Tibial nerve (tissue), 4 donors: ENCODE results near the gene EPS8L3. TPM values are rescaled to one million over a fixed set of nuclear protein-coding genes. Genes with fewer than 3 reads are reported as not detected.

Experiments used
- DNase-seq, 2 donors: peaks; one replicate each; pipeline ENCODE4 v3.0.0-alpha.2; 2019; ENCODE audit warnings: low spot score in 2 of 2
- H3K27ac ChIP-seq, 4 donors: fragments of 200-600 bp; sonication (generic) in 3 of 4; one replicate each; pipeline ENCODE4 v1.5.1; 2017 to 2019; ENCODE audit warnings: mild to moderate bottlenecking in 1 of 4
- H3K27me3 ChIP-seq, 2 donors: fragments of 200-600 bp; sonication (generic) in 1 of 2; one replicate each; pipeline versions ENCODE4 v1.5.1 to v1.6.0; 2017 to 2019
- H3K36me3 ChIP-seq, 3 donors: fragments of 200-600 bp; sonication (generic); one replicate each; pipeline ENCODE4 v1.5.1; 2018 to 2019
- H3K4me1 ChIP-seq, 4 donors: fragments of 200-600 bp; sonication (generic) in 3 of 4; one replicate each; pipeline ENCODE4 v1.5.1; 2017 to 2019
- H3K4me3 ChIP-seq, 4 donors: fragments of 200-600 bp; sonication (generic) in 3 of 4; one replicate each; pipeline ENCODE4 v1.5.1; 2017 to 2019; ENCODE audit warnings: mild to moderate bottlenecking in 1 of 4, moderate library complexity in 1 of 4
- H3K9me3 ChIP-seq, 4 donors: fragments of 200-600 bp; sonication (generic) in 3 of 4; one replicate each; pipeline ENCODE4 v1.5.1; 2017 to 2019
- CTCF ChIP-seq, 5 experiments: fragments of 200-600 bp in 3 of 5; fragments of 450-650 bp in 2 of 5; sonication (generic) in 3 of 5; IDR thresholded peaks; one replicate each; pipeline ENCODE4 v1.5.1; 2016 to 2019; ENCODE audit warnings: antibody characterized with exemption in 5 of 5, mild to moderate bottlenecking in 3 of 5, moderate library complexity in 2 of 5
- EP300 ChIP-seq, 2 donors: sonication (generic); formaldehyde crosslinking; IDR thresholded peaks; one replicate each; pipeline ENCODE4 v1.6.1; 2017; ENCODE audit warnings: antibody characterized with exemption in 2 of 2, mild to moderate bottlenecking in 1 of 2
- POLR2A ChIP-seq, 2 donors: fragments of 450-650 bp; IDR thresholded peaks; one replicate each; pipeline ENCODE4 v1.6.1; 2017; ENCODE audit warnings: antibody characterized with exemption in 2 of 2, mild to moderate bottlenecking in 2 of 2, moderate library complexity in 2 of 2
- WGBS, 2 donors: methylation state at CpG; one replicate each; pipeline ENCODE4 v1.1.5; 2018; 5-methylcytosine and 5-hydroxymethylcytosine counted together
- total RNA-seq, 4 donors: library from RNA; depleted of rRNA; stranded (reverse); fragments of >200 nt; gene quantifications; one replicate each; pipeline ENCODE4 v1.1.0, GENCODE V29; 2016

EPS8L3 gene
- total RNA-seq, 4 donors from 2014 or later, result not detected

DNA sequence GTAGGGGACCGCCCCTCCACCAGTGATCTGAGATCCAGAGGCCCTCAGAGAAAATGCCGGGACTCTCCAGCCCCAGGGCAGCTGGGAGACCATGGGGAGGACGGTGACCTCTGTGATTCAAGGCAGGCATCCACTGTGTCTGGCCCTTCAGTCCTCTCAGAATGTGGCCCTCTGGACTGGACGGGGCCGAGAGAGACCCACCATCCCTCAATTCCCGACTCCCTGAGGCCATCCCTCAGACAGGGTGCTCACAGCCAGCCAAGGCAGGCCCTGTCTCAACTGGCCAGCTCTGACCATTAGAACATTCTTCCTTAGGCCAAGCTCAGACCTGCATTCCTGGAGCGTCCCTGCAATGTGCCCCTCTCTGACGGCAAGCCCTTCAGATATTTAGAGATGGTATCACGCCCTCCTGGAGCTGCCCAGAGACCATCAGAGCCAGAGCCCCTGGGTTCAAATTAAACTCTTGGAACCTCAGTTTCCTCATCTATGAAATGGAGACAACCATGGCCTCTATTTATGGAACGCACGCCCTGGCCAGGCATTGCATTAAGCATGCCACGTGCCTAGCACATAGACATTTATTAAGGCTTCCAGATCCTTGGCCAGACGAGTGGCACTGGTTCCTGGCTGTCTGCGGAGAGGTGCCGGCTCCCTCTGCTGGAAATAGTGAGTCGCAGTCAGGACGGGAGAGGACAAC lies 9.6 kb upstream of the EPS8L3 start:
- Histone ChIP-seq H3K9me3 (no peaks in the 10 kb centered on the region), H3K36me3 (no peaks in the 10 kb centered on the region), H3K27me3 (no peaks in the 10 kb centered on the region), H3K4me3 (no peak overlapping the region), H3K27ac (no peak overlapping the region), H3K4me1 (peaks cover 0 to 19% (median 5%) of the 10 kb centered on the region in 4 donors)
- TF ChIP-seq EP300 (IDR thresholded peaks at IDR 0.05) (peak in 1 of 2 donors; percentile 18), POLR2A (IDR thresholded peaks at IDR 0.05) (no peak), CTCF (IDR thresholded peaks at IDR 0.05) (peak; percentile 77 to 92 (median 86))
- 29 to 47% methylated on average over 13 to 15 of the region's 17 CpGs for WGBS, 2 donors
- peak; percentile 68 to 83 for DNase-seq

DNA sequence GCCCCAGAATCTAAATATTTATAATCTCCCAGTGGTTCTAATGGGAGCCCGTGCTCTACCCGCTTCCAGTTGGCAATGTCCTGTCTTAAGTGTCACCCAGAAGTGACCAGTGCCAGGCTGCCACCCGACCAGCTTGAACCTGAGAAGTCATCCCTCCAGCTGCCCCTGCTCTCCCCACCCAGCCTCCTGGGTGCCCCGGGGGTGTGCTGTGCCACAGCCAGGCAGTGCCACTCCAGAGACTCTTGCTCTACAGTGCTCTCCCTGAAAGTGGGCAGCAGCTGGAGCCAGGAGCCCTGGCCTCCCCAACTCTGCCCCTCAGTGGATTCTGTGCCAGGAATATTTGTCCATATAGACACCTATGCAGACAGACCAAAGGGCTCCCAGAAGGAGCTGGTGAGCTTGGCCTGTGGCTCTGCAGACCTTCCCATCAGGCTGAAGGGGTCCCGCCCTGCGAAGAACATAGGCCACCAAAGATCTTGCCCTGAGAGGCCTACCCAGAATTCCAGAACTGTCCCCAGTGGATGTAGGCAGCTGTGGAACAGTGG lies 9.0 kb upstream of the EPS8L3 start:
- no peaks in the 10 kb centered on the region for H3K27me3 ChIP-seq
- DNase-seq, result no peak
- no peak overlapping the region for H3K27ac ChIP-seq
- H3K36me3 ChIP-seq, result no peaks in the 10 kb centered on the region
- 94 to 95% methylated on average over 6 of the region's 6 CpGs for WGBS, 2 donors
- no peaks in the 10 kb centered on the region for H3K9me3 ChIP-seq
- peaks cover 0 to 19% (median 5%) of the 10 kb centered on the region in 4 donors for H3K4me1 ChIP-seq
- no peak overlapping the region for H3K4me3 ChIP-seq
- no peak for TF ChIP-seq POLR2A (IDR thresholded peaks at IDR 0.05)
- no peak for TF ChIP-seq EP300 (IDR thresholded peaks at IDR 0.05)
- no peak for TF ChIP-seq CTCF (IDR thresholded peaks at IDR 0.05)

DNA sequence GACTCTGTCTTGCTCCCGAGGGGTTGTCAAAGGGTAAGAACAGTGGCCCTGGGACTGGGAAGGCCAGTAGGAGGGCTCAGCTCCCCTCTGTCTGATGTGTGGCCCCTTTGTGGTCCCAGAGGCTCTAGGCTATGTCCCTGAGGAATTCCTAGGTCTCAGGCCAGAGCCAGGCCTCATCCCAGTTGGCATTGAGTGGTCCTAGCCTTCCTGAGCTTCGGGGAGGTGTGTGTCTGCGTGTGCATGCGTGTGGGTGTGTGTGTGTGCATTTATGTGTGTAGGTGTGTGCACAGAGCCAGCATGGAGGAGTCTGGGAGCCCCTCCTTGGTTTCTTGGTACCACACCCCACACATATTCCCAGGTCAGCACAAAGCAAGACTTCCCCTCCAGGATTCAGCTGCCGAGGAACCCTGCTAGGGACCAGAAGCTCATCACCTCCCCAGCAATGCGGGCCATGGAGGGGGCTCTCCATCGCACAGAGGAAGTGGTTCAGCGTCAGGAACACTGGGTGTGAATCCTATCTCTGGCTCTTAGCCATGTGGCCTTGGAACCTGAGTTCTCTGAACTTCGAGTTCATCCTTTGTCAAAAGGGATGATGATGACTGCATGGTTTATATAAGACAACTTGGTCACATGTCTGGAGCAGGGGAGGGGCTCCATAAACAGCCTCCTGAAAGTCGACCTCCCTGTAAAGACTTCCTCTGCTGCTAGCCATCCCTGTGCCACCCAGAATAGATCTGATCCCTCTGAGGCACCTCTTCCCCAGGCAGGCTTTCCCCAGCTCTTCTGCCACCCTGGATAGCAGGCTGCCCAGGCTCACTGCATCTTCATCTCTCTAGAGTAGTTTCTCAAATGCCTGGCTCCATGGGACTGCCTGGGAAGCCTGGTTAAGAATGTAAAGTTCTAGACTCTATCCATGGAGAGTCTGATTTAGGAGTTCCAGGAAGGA lies 8.3 kb upstream of the EPS8L3 start:
- Histone ChIP-seq H3K4me1 (peaks cover 0 to 15% (median 2%) of the 10 kb centered on the region in 4 donors), H3K27me3 (no peaks in the 10 kb centered on the region), H3K27ac (no peak overlapping the region), H3K36me3 (no peaks in the 10 kb centered on the region), H3K4me3 (no peak overlapping the region), H3K9me3 (no peaks in the 10 kb centered on the region)
- no peak for DNase-seq
- WGBS, 2 donors, result 65 to 71% methylated on average over 7 to 10 of the region's 10 CpGs
- no peak for TF ChIP-seq CTCF (IDR thresholded peaks at IDR 0.05)
- no peak for TF ChIP-seq POLR2A (IDR thresholded peaks at IDR 0.05)
- no peak for TF ChIP-seq EP300 (IDR thresholded peaks at IDR 0.05)

DNA sequence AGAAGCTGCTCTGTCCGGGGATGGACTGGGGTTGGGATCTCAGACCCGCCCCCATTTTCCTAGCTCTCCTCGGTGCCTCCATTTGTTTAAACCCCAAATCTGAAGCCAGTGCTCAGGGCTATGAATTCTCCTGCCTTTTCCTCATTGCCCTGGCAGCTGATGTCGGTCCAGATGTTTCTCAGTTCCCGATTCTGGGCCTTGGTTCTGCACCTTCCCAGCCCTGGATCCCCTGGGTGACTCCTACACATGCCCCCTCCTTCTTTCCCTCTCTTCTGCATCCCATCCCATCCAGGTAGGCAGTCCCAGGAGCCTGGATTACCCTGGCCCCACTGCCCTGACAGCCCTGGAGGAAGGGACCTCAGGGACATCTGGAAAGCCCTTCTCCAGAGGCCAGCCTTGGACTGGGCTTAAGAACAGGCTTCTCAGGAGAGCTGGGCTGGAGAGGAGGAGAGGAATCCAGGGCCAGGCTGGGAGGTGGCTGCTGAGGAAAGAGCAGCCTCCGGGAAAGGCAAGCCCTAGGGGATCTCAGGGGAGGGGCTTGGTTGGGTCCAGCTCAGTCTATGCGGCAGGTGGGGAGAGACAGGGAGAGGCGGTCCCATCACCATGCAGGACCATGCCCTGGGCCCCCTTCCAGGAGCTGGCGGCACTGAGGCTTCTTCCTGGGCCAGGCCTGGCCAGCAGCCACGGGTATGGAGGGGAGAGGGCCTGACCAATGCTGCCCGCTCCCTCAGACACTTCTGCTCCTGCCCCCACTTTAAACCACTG lies 6.8 kb upstream of the EPS8L3 start:
- WGBS, 2 donors, result 62 to 63% methylated on average over 11 of the region's 11 CpGs
- Histone ChIP-seq H3K4me3 (no peak overlapping the region), H3K27ac (no peak overlapping the region), H3K27me3 (no peaks in the 10 kb centered on the region), H3K9me3 (no peaks in the 10 kb centered on the region), H3K4me1 (peaks cover 0 to 13% (median 2%) of the 10 kb centered on the region in 4 donors), H3K36me3 (no peaks in the 10 kb centered on the region)
- no peak for DNase-seq
- TF ChIP-seq EP300 (IDR thresholded peaks at IDR 0.05), result no peak
- no peak for TF ChIP-seq CTCF (IDR thresholded peaks at IDR 0.05)
- no peak for TF ChIP-seq POLR2A (IDR thresholded peaks at IDR 0.05)
